Measurements from ENCODE around the gene KCNAB2.

GRCh38 chr1:6136516-6137220 lies 91.0 kb downstream of the KCNAB2 start:
- no peak for TF ChIP-seq CTCF (conservative IDR thresholded peaks at IDR 0.05; ENCODE audit: low read depth, low read length)
- no peak for TF ChIP-seq EZH2 (IDR thresholded peaks at IDR 0.05; ENCODE audit: low read length, unreplicated experiment)
- TF ChIP-seq EZH2phosphoT487 (IDR thresholded peaks at IDR 0.05; ENCODE audit: borderline replicate concordance, low read length), result no peak
